OCI-LY1 (cell line): ENCODE data around the gene ERP44.

Experiments
- CTCF ChIP-seq: fragments of 200-600 bp; sonication (generic), shearing (Covaris generic); IDR thresholded peaks from 2 replicates; pipeline ENCODE4 v1.5.1; 2017; ENCODE audit warnings: mild to moderate bottlenecking, antibody characterized with exemption, low read length, moderate library complexity, mixed read lengths
- EZH2 ChIP-seq: fragments of 200-600 bp; sonication (generic), shearing (Covaris generic); IDR thresholded peaks from 2 replicates; pipeline ENCODE4 v1.8.0; 2017; ENCODE audit warnings: borderline replicate concordance, mixed run types, mild to moderate bottlenecking, antibody characterized with exemption, low read length, moderate library complexity, mixed read lengths

GRCh38 chr9:100131875-100132430 is 33.2 kb upstream of the ERP44 start:
- TF ChIP-seq CTCF (no peak), EZH2 (no peak)
